Measurements from ENCODE around the gene FAM20B. TPM values are rescaled to one million over a fixed set of nuclear protein-coding genes. Genes with fewer than 3 reads are reported as not detected.
A peak's percentile ranks its signal among the peaks of the same experiment; 100 is the strongest.

The FAM20B gene
- total RNA-seq, 1 experiment from 2014 or later, result 27.5 TPM

DNA sequence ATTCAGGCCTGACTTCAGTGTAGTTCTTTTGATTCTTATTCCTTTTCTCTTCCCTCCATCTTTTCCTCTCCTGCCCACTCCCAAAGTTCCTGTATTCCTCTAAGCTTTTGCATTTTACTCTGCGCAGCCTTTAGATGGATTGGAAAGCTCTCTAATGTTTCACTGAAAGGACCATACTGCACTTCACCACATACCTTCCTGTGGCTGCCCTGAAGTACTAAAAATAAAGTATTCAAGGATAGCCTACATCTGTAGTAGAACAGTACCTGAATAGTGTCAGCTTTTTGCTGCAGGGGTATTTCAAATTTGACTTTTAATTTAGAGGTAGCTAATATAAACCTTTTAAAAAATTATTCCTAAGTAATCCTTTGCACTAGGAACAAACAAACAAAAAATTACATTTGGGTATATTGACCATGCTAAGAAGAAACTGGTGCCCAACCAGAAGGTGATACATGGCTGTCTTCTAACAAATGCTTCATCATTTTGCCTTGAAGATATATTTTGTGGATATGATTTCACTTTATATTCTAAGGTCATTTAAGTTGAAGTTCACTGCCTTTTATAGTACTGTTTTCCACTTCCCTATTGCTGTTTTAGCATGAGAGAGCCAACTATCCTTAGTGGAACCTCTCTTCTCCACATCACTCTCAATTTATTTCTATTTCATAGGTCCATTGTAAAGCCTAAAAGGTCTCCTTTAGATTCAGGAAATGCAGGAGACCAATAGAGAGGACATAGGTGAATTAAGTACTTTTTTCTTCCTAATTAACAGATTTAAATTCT lies 22.8 kb downstream of the FAM20B start:
- no peak for DNase-seq (ENCODE audit: low spot score)

DNA sequence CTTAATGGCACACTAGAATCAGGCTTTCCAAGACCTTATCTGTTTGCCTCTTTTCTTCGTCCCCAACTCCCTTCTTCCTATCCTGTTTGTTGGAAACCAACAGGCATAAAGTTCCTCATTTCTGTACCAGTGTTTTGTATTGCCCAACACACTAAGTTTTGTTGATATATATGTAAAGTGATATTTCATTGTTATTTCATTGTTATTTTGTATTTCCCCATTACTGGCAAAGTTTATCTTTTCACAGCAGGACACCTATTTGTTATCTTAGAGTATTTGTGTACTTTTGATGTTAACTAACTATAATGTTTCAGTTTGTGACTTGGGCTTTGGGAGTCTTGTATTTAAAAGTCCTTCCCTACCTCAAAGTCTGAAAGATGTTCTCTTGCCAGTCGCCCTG lies 27.1 kb downstream of the FAM20B start:
- no peak for DNase-seq (ENCODE audit: low spot score)

DNA sequence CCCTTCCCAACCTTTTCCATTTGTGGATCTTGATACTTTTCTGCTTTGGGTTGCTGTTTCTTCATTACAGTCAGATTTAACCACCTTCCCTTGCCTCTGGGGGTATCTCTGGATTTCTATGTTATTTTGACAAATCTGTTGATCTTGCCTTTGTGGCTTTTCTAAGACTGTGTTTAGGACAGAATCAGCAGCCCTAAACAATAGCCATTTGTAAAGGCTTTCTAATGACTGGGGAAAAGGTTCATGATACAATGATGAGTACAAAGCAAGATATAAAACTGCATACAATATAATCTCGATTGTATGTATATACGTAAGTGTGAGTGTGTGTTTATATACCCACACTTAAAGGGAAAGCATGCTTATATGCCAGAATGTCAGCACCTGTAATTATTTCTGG lies 27.8 kb downstream of the FAM20B start:
- no peak for DNase-seq (ENCODE audit: low spot score)

DNA sequence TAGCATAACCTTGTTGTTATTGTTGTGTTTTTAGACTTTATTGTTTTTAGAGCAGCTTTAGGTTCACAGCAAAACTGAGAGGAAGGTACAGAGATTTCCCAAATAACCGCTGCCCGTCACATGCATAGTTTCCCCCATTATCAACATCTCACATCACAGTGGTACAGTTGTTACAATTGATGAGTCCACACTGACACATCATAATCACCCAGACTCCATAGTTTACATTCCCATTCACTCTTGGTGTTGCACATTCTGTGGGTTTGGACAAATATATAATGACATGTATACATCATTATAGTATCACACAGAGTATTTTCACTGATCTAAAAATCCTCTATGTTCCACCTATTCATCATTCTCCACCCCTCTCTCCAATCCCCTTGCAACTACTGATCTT lies 30.2 kb downstream of the FAM20B start:
- DNase-seq (ENCODE audit: low spot score), result no peak

DNA sequence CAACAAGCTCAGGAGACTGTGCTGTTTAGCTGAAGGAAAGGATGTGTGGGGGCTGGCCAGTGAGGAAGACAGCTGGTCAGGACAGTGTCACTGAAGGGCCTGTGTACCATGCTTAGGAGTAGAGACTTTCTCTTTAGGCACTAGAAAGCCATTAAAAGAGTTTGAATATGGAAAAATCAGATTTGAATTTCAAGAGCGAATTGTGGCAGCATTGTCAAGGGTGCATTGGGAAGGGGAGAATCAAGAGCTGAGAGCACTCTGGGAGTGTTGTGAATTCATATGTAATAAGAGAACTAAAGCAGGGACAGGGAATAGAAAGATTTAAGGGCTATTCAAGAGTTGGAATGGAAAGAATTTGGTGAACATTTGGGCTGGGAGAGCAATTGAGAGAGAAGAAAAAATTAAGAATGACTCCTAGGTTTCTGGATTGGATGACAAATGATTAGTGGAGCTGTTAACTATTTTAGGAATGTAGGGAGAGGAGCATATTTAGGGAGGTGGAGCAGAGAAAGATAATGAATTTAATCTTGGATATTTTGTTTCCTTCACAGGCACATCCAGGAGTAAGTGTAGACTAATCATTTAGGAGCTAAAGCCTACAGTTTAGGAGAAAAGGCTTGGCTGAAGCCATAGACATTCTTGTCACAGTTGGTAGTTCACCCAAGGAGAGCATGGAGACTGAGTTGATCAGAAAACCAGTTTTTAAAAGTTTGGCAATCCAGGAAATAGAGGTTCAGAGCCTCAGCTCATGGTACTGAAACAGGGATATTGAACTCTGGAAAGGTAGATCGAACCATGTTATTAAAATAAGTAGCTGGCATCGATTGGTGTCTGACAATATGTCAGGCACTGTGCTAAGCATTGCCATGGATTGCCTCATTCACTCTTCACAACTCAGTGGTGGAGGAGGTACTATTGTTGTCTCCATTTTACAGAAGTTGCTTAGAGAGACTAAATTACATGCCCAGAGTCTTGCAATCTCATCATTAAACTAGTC lies 33.1 kb downstream of the FAM20B start:
- DNase-seq (ENCODE audit: low spot score), result no peak

DNA sequence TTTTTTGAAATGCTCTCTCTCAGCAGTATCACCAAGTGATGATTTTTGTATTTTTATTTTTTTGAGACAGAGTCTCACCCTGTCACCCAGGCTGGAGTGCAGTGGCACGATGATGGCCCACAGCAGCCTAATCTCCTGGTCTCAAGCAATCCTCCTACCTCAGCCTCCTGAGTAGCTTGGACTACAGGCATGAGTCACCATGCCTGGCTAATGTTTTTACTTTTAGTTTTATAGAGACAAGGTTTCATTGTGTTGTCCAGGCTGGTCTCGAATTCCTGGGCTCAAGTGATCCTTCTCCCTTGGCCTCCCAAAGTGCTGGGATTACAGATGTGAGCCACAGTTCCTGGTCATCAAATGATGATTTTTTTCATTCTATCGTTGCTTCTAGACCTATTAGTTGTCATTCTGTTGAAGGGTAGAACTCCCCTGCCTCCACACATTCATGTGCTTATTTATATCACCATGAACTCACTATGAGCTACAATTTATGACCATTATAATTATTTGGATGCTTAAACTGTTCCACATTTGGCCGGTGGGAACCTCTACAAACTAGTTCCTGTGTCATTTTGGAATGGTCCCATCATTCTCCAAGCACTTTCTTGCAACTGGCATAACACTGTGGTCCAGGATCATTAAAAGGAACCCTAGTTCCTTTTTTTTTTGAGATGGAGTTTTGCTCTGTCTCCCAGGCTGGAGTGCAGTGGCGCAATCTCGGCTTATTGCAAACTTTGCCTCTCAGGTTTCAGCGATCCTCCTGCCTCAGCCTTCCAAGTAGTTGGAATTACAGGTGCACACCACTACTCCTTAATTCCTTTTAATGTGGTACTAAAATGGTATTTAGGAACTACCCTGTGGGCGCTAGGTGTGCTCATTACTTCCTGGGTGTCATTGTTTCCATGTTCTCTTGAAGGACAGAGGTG lies 35.9 kb downstream of the FAM20B start:
- DNase-seq (ENCODE audit: low spot score), result peak; percentile 54

DNA sequence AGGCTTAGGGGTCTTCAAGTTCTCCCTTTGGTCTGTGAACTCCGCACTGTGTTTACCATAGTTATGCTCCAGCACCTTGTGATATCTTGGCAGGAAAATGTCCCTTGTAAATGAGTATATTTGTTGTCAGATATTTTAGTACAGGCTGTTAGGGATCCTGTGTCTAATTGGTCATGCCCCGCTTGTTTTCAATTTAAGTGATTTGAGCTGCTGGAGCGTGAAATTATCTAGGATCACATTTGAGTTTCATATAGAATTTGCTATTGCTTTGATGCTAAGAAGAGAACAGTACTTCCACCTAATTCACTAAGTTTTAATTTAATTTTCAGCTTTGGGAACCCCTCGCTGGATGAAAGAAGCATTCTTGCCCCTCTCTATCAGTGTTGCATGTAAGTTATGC lies 40.8 kb downstream of the FAM20B start:
- no peak for DNase-seq (ENCODE audit: low spot score)

DNA sequence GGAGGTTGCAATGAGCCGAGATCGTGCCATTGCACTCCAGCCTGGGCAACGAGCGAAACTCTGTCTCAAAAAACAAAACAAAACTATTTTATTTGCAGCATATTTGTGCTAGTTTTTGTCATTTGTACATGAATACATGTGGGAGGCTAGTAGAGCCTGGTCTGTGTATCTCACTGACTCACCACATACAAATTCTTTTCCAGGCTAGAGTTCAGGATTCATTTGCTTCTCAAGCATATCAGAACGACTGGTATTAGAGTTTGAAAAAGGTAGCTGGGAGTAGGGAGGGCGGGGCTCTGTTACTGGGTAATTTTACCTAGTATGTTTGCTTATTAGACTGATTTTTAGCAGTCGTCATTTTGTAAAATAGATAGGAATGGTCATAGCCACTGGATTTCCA lies 51.7 kb downstream of the FAM20B start:
- DNase-seq (ENCODE audit: low spot score), result no peak

DNA sequence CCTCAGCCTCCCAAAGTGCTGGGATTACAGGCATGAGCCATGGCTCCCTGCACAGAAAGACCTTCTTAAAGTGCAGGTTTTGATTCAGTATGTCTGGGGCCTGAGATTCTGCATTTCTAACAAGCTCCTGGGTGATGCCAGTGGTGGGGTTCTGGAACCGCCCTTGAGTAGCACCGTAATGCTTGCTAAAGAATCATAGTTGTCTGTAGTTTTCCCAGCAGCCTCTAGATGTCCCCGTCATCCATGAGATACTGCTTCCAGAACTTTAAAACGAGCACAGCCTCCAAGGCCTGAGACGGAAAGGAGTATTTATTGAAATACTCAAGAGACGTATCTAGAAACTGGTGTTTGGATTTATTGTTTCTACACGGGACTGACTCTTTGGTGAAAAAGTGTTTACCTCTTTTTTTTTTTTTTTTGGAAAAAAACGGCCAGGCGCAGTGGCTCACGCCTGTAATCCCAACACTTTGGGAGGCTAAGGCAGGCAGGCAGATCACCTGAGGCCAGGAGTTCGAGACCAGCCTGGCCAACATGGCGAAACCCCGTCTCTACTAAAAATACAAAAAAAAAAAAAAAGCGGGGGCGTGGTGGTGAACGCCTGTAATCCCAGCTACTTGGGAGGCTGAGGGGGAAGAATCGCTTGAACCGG lies 53.5 kb downstream of the FAM20B start:
- peak; percentile 63 for DNase-seq (ENCODE audit: low spot score)

DNA sequence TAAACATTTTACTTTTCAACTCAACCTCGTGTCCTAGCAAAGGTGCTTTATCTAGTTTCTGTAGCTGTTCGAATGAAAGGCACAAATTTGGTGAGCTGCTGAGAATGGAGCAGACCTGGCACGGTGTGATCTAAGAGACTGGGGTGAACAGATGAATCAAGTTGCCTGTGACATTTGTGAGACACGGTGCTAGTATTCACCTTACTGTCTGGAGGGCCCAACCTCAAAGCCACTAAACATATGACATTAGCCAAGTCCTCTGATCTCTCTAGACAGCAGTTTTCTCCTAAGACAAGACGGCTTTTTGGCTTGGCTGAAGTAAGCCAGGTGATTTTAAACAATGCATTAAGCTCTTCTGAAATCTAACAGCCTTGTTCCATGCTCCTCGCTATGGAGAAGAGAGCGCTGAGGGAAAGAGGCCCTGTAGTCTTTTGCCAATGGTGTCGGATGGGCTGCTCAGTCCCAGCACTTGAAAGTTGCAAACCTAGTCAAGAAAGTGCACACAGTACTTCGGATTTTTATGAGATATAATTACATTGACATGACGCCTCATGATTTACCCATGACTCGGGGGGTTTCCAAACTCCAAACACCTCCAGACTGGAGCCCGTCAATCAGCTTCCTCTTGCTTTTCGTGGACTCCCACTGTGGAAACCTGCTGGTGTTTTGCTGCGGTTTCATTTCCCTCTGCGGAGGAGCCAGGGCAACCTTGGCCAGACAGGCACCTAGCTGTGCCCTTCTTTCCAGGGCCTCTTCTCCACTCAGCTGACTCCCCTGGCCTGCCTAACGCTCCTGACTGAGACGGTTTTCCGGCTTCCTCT lies 55.4 kb downstream of the FAM20B start:
- DNase-seq (ENCODE audit: low spot score), result no peak

DNA sequence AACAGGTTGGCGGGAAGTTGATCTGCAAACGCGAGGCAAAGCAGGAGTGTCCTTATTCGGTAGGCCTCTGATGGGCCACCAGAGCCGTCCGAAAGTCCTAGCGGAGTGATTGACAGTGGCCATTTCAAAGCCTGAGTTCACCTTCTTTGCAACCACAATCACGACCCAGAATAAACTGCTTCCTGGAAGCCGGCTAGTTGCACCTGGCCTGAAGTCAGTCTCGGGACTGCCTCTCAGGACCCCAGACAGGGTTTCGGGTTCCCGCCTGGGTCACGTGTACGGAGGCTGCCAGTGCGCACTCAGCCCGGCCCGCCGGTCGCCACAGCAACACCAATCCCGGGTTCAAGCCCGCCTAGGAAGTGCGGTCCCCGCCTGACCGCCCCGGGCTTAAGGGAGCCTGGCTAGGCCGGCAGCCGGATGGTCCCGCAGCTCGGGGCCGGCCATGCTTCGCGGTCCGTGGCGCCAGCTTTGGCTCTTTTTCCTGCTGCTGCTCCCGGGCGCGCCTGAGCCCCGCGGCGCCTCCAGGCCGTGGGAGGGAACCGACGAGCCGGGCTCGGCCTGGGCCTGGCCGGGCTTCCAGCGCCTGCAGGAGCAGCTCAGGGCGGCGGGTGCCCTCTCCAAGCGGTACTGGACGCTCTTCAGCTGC lies 56.1 kb downstream of the FAM20B start, which contains the start of gene TOR3A:
Gene TOR3A (plus strand): TSS at position 384 of the 646 bp plus-strand sequence. CDS start 59 bp downstream, at position 443.
- DNase-seq (ENCODE audit: low spot score), result peak; percentile 82

DNA sequence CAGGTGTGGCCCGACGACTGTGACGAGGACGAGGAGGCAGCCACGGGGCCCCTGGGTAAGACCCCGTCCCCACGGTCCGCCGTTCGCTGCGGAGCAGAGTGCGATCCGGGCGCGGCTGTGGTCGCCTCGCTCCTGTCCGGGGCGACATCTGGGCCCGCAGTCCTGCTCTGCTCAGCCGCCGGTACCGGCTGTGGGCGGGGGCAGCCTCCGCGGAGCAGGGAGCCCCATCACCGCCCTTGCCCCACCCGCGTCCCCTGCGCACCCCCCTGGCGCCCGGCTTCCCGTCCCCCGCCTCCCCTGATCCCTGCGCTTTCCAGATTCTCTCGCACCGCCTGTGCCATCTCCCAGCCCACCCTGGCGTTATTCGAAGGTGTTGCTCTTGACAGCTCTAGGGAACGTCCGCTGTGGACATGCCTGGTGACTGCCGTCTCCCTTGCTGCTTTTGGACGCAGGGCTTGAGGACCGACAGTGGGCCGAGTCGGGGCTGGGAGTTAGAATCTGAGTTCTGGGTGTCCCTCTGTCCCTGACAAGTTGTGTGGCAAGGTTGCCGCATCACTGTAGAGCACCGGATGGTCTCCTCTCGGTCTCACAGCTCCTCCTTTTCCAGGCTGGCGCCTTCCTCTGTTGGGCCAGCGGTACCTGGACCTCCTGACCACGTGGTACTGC lies 56.8 kb downstream of the FAM20B start:
- peak; percentile 36 for DNase-seq (ENCODE audit: low spot score)

DNA sequence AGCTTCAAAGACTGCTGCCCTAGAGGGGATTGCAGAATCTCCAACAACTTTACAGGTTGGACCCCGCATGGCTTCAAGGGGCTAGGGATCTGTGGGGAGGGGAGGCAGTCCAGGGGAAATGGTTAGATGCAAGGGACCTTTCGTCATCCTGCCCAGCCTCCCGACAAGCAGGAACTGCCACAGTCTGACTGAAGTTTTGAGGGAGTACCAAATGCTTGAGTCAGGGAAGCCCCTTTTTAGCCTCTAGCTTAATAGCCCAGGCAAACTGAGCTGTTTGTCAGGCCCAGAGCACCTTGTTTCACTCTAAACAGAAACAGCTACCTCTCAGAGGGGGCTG lies 57.3 kb downstream of the FAM20B start:
- DNase-seq (ENCODE audit: low spot score), result no peak

DNA sequence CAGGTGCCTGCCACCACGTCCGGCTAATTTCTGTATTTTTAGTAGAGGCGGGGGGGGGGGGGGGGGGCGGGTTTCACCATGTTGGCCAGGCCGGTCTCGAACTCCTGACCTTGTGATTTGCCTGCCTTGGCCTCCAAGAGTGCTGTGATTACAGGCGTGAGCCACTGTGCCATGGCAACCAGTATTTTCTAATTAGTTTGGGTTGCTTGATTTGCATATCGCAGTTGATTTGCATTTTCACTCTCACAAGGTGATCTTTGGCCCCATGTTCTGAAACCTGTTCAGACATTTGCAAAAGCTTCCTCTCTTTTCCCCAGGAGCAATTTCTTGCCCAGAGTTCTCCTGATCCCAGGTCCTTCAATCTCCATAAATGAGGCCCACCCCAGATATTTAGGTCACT lies 57.8 kb downstream of the FAM20B start:
- no peak for DNase-seq (ENCODE audit: low spot score)

DNA sequence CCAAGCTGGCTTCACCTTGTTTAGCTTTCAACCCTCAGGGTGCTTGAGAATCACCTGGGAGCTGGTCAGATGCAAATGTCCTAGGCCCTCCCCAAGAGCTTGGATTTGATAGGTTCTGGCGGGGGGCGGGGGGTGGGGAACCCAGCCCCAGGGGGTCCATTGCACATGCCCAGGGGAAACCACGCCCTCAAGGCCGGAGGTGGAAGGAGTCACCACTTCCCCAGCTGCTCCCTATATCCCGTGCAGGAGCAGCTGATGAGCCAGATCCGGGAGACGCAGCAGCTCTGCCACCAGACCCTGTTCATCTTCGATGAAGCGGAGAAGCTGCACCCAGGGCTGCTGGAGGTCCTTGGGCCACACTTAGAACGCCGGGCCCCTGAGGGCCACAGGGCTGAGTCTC lies 62.0 kb downstream of the FAM20B start:
- DNase-seq (ENCODE audit: low spot score), result no peak

DNA sequence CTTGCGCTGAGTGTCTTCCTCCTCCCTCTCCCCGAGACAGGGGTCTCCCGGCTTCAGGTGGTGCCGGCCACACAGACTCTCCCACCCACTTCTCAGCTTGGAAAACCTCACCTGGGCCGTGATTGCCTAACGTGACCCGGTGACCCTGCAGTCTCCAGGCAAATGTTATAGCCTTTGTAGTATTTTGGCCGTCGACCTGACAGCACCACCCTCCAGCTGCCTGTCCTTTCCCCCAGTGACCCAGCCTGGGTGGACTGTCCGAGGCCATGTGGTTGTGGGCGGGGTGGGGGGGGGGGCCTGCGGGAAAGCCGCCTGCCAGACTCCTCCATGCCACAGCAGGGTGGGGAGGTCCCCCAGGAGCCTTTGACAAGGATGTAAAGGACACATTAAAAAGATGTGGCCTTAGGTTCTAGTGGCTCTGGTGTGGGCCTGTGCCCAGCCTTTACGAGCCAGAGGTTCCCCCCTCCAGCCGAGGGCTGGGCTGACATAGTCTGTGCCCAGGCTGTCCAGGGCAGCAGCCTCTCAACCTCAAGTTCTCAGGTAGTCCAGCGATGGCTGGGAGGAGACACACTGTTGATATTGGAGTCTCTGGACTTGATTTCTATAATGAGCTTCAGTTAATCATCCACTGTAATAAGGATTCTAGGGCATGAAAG lies 64.3 kb downstream of the FAM20B start:
- no peak for DNase-seq (ENCODE audit: low spot score)

DNA sequence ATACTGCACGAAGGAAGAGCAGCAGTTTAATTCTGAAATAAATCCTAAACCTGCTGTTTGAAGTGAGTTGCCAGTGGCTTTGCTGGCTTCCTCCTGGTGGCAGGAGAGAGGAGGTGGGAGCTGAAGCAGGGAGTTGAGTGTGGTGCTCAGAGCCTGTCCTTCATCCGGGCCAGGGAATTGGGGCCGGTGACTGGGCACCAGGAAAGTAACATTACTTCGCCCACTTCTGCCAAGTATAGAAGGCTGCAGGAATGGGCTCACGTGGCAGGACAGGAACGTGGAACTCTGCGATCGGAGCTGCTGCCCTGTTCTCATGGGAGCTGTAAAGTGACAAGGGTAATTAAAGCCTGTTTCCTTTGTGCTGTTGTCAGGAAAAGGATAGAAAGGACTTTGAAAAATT lies 64.8 kb downstream of the FAM20B start:
- no peak for DNase-seq (ENCODE audit: low spot score)

DNA sequence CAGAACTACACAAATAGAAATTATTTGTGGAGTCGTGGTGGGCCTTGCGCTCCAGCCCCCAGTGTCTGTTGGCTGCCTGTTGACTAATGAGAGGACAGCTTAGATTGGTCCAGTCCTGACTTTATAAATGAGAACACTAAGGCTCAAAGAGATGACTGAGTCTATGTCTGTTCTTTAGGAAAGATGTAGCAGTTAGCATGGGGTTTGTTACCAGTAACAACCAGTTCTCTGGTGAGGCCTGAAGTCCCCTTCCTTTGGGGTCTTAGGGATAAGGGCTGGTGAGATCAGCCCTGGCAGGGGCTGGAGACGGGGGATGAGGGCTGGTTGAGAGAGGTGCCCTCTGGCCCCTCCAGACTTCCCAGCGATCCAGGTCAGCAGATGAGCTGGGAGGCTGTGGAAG lies 65.2 kb downstream of the FAM20B start:
- DNase-seq (ENCODE audit: low spot score), result no peak

DNA sequence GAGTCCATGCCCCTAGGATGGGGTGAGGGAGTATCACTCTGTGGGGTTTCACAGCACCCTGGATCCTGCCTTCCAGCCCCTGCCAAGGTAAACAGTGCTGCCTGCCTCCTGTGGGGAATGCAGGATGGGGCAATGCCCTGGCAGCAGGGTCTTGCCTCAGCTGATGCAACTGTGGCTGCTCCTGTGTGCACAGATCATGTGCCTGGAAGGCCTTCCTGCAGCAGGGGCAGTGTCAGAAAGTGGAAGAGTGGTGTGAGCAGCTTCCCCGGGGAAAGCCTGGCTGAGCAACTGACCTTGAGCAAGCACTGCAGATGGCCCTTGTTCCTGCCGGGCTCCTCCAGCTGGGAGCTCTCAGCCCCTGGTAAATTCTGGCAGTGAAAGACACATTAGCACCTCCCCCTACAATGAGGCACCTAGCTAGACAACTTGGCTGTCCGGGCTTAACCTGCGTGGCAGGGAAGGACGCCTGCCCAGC lies 66.0 kb downstream of the FAM20B start:
- peak; percentile 27 for DNase-seq (ENCODE audit: low spot score)

Data from H4 (cell line).